Kidney (tissue), 14 donors: ENCODE data around the gene CRLF3. TPM values are rescaled to one million over a fixed set of nuclear protein-coding genes. Genes with fewer than 3 reads are reported as not detected.
A peak's percentile ranks its signal among the peaks of the same experiment; 100 is the strongest.

ENCODE experiments used
- DNase-seq, 5 donors: peaks; one replicate each; pipeline ENCODE4 v3.0.0-alpha.2; 2013 to 2020
- FAIRE-seq: peaks from 2 replicates; lab custom pipeline; 2012; peaks lifted over from hg19 to GRCh38; lab: Jason Lieb, UNC
- H3K27ac ChIP-seq, 2 donors: one replicate each; pipeline ENCODE4 v1.7.0; 2013; ENCODE audit warnings: low read depth in 2 of 2, low read length in 2 of 2, inconsistent platforms in 1 of 2
- H3K27me3 ChIP-seq: one replicate; pipeline ENCODE4 v1.7.1; 2013; ENCODE audit warnings: low read length, inconsistent platforms; ENCODE audit not compliant: control insufficient read depth, insufficient read depth
- H3K36me3 ChIP-seq, 3 donors: one replicate each; pipeline versions ENCODE4 v1.7.0 to v1.7.1; 2013; ENCODE audit warnings: low read length in 3 of 3, control low read depth in 1 of 3, inconsistent platforms in 1 of 3; ENCODE audit not compliant: insufficient read depth in 3 of 3, control insufficient read depth in 2 of 3
- H3K4me1 ChIP-seq, 3 donors: one replicate each; pipeline versions ENCODE4 v1.7.0 to v1.7.1; 2013; ENCODE audit warnings: low read length in 3 of 3, inconsistent platforms in 1 of 3, low read depth in 1 of 3; ENCODE audit not compliant: control insufficient read depth in 2 of 3, insufficient read depth in 2 of 3
- H3K4me3 ChIP-seq, 3 donors: one replicate each; pipeline versions ENCODE4 v1.7.0 to v1.8.1; 2013; ENCODE audit warnings: low read length in 3 of 3, control low read depth in 1 of 3, inconsistent platforms in 1 of 3
- H3K9ac ChIP-seq, 3 donors: one replicate each; pipeline versions ENCODE4 v1.7.0 to v1.7.1; 2013; ENCODE audit warnings: low read length in 3 of 3, control low read depth in 1 of 3, inconsistent platforms in 1 of 3
- H3K9me3 ChIP-seq, 3 donors: one replicate each; pipeline versions ENCODE4 v1.7.0 to v1.7.1; 2013; ENCODE audit warnings: low read length in 3 of 3, control low read depth in 1 of 3, inconsistent platforms in 1 of 3; ENCODE audit not compliant: control insufficient read depth in 2 of 3, insufficient read depth in 1 of 3
- intact Hi-C: fragments of 100-400 bp; cut with DNase I; formaldehyde crosslinking; loops from one replicate; pipeline ENCODE4 v1.11.1; 2022
- polyA plus RNA-seq: library from polyadenylated mRNA; stranded (reverse); fragments of 350-450 nt; fragmentation: Illumina TruSeq; extraction: RNeasy Lipid Tissue Mini Kit (QIAGEN cat#74804); gene quantifications from one replicate; pipeline ENCODE4 v1.2.3, GENCODE V29; 2014; ENCODE audit warnings: low read depth, low replicate concordance; ENCODE audit not compliant: insufficient read depth
- total RNA-seq: library from RNA; stranded (reverse); fragmentation: NEBNext Ultra II Directional; extraction: Animal tissue kit (Norgen Biotek cat#: 25700); gene quantifications from one replicate; pipeline ENCODE4 v1.2.1, GENCODE V29; 2021
- TF ChIP-seq, protein P1 (sequence below): IDR thresholded peaks from 3 replicates; pipeline ENCODE4 v1.5.1; 2012; ENCODE audit warnings: mild to moderate bottlenecking, moderate library complexity, borderline replicate concordance; ENCODE audit not compliant: insufficient read depth; ENCODE audit errors: extremely low read depth
- donor health status: control.
- donor health status: control.
- donor health status: control.
- donor health status: control.
- donor health status: control.
- donor health status: DM: yes; HTN: yes; CAD: no.
- donor health status: Normal renal cell carcinoma (clear cell type).

Gene CRLF3
- total and polyA plus RNA-seq, 2 donors from 2014 or later = 3.4 to 12.9 TPM

DNA sequence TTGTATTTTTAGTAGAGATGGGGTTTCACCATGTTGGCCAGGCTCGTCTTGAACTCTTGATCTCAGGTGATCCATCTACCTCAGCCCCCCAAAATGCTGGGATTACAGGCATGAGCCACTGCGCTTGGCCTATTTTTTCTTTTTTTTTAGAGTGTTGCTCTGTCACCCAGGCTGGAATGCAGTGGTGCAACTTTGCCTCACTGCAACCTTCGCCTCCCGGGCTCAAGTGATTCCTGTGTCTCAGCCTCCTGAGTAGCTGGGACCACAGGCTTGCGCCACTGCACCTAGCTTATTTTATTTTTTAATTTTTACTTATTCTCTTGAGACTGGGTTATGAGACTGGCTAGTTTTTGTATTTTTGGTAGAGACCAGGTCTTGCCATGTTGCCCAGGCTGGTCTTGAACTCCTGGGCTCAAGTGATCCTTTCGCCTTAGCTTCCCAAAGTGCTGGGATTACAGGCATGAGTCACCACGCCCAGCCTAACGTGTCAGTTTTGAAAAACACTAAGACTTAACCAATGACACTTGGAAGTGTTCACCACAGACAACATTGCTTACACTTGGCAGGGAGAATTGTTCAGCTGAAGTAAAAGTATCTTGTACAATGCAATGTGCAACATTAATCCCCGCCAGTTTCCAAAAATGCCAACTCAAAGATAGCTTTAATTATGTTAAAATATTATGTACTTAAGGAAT, 34.2 kb upstream of the CRLF3 start:
- H3K27ac ChIP-seq = no peak overlapping the region
- DNase-seq (no peak), FAIRE-seq (no peak)
- TF ChIP-seq, protein P1, sequence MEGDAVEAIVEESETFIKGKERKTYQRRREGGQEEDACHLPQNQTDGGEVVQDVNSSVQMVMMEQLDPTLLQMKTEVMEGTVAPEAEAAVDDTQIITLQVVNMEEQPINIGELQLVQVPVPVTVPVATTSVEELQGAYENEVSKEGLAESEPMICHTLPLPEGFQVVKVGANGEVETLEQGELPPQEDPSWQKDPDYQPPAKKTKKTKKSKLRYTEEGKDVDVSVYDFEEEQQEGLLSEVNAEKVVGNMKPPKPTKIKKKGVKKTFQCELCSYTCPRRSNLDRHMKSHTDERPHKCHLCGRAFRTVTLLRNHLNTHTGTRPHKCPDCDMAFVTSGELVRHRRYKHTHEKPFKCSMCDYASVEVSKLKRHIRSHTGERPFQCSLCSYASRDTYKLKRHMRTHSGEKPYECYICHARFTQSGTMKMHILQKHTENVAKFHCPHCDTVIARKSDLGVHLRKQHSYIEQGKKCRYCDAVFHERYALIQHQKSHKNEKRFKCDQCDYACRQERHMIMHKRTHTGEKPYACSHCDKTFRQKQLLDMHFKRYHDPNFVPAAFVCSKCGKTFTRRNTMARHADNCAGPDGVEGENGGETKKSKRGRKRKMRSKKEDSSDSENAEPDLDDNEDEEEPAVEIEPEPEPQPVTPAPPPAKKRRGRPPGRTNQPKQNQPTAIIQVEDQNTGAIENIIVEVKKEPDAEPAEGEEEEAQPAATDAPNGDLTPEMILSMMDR = no peak
- no peak overlapping the region for H3K9ac ChIP-seq
- H3K27me3 ChIP-seq = no peaks in the 10 kb centered on the region
- no peaks in the 10 kb centered on the region for H3K9me3 ChIP-seq
- peaks cover 0 to 2% (median 0%) of the 10 kb centered on the region in 3 donors for H3K36me3 ChIP-seq
- H3K4me1 ChIP-seq = no peaks in the 10 kb centered on the region
- no peak overlapping the region for H3K4me3 ChIP-seq
- intact Hi-C loops = no loop called here

DNA sequence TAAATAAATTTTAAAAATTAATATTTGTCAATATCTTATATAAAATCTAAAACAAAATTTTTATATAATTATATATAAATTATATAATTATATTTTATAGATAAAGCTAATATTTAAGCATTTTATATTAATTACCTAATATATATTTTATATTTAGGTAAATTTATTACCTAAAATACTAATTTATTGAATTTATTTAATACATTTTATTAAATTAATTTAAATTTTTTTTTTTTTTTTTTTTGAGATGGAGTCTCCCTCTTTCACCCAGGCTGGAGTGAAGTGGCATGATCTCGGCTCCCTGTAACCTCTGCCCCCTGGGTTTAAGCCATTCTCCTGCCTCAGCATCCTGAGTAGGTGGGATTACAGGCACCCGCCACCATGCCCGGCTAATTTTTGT, 29.7 kb upstream of the CRLF3 start:
- H3K36me3 ChIP-seq = peaks cover 0 to 2% (median 0%) of the 10 kb centered on the region in 3 donors
- no peak for DNase-seq
- no peaks in the 10 kb centered on the region for H3K4me1 ChIP-seq
- peak; percentile 97 for FAIRE-seq
- H3K9ac ChIP-seq = no peak overlapping the region
- no peaks in the 10 kb centered on the region for H3K9me3 ChIP-seq
- H3K27me3 ChIP-seq = no peaks in the 10 kb centered on the region
- no peak overlapping the region for H3K4me3 ChIP-seq
- H3K27ac ChIP-seq = no peak overlapping the region
- intact Hi-C loops = no loop called here
- TF ChIP-seq, protein P1 = no peak

DNA sequence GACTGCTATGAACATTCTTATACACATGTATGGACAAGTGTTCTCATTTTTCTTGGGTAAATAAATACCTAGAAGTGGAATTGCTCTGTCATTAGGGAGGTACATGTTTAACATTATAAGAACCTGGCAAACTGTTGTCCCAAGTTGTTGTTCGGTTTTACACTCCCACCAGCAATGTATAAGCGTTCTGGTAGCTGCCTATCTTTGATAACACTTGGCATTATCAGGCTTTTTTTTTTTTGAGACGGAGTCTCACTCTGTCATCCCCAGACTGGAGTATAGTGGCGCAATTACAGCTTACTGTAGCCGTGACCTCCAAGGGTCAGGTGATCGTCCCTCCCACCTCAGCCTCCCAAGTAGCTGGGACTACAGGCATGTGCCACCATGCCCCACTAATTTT, 23.5 kb upstream of the CRLF3 start:
- Histone ChIP-seq H3K36me3 (no peaks in the 10 kb centered on the region), H3K27ac (no peak overlapping the region), H3K27me3 (no peaks in the 10 kb centered on the region), H3K4me3 (no peak overlapping the region), H3K9me3 (no peaks in the 10 kb centered on the region), H3K9ac (no peak overlapping the region), H3K4me1 (no peaks in the 10 kb centered on the region)
- no peak for FAIRE-seq
- DNase-seq = no peak
- intact Hi-C loops = no loop called here
- TF ChIP-seq, protein P1 = no peak
